Panc1 (cell line): ENCODE data around the gene PGBD1. TPM values are rescaled to one million over a fixed set of nuclear protein-coding genes. Genes with fewer than 3 reads are reported as not detected.

Experiments used
- ATAC-seq: fragments of 200-7000 bp; cut with Tn5 transposase; 2 replicates; pipeline ENCODE4 v1.9.1; 2020; ENCODE audit warnings: mild to moderate bottlenecking, moderate library complexity
- BruUV-seq: library from RNA; stranded (reverse); fragments of 400-500 nt; replicated peaks from 2 replicates; lab custom pipeline; 2021; lab: Mats Ljungman, UMichigan
- CTCF ChIA-PET: fragments of 300-600 bp; sonication (Branson Sonifier 250); formaldehyde crosslinking; loops from one replicate; lab custom pipeline; 2022; ENCODE audit warnings: antibody characterized with exemption; lab: Charles Lee
- POLR2A ChIA-PET: fragments of 300-600 bp; sonication (Branson Sonifier 250); formaldehyde crosslinking; loops from one replicate; lab custom pipeline; 2022; ENCODE audit warnings: antibody characterized with exemption; lab: Charles Lee
- DNase-seq: peaks from one replicate; pipeline ENCODE4 v3.0.0-alpha.2; 2010; ENCODE audit warnings: low read depth, low spot score
- H3K27ac ChIP-seq: 2 replicates; pipeline ENCODE4 v1.5.1; 2011; ENCODE audit warnings: mild to moderate bottlenecking, low read length, inconsistent platforms
- H3K27me3 ChIP-seq: fragments of 200-500 bp; sonication (Bioruptor generic); 2 replicates; pipeline ENCODE4 v1.6.0; 2014; ENCODE audit warnings: low read length, inconsistent platforms; ENCODE audit not compliant: control insufficient read depth, insufficient read depth
- H3K36me3 ChIP-seq: fragments of 200-500 bp; sonication (Bioruptor generic); 2 replicates; pipeline ENCODE4 v1.5.1; 2014; ENCODE audit warnings: inconsistent platforms, mild to moderate bottlenecking, low read length, moderate library complexity; ENCODE audit not compliant: control insufficient read depth, insufficient read depth
- H3K4me1 ChIP-seq: 2 replicates; pipeline ENCODE4 v1.5.1; 2011; ENCODE audit warnings: inconsistent platforms, mild to moderate bottlenecking, low read length, moderate library complexity; ENCODE audit not compliant: control insufficient read depth, insufficient read depth
- H3K4me3 ChIP-seq, 2 experiments: 2 replicates each; pipeline ENCODE4 v1.5.1; 2011 to 2012; ENCODE audit warnings: low read depth in 2 of 2, low read length in 2 of 2, mild to moderate bottlenecking in 2 of 2, inconsistent platforms in 1 of 2, moderate library complexity in 1 of 2
- H3K9me3 ChIP-seq: fragments of 200-500 bp; sonication (Bioruptor generic); 2 replicates; pipeline ENCODE4 v1.5.1; 2014; ENCODE audit warnings: low read depth, mild to moderate bottlenecking, inconsistent platforms, low read length, moderate library complexity; ENCODE audit not compliant: control insufficient read depth, insufficient read depth
- CTCF ChIP-seq: fragments of 450-650 bp; IDR thresholded peaks from 2 replicates; pipeline ENCODE4 v1.5.1; 2017; ENCODE audit warnings: mild to moderate bottlenecking
- POLR2AphosphoS5 ChIP-seq: IDR thresholded peaks from 2 replicates; pipeline ENCODE4 v1.6.1; 2012; ENCODE audit warnings: mild to moderate bottlenecking, low read depth, low read length, moderate library complexity
- REST ChIP-seq, 2 experiments: IDR thresholded peaks; 2 replicates each; pipeline ENCODE4 v1.6.1; 2011 to 2012; ENCODE audit warnings: low read depth in 2 of 2, control low read depth in 1 of 2, low read length in 1 of 2, mild to moderate bottlenecking in 1 of 2, moderate library complexity in 1 of 2; ENCODE audit not compliant: insufficient read depth in 1 of 2
- SIN3A ChIP-seq: IDR thresholded peaks from 2 replicates; pipeline ENCODE4 v1.6.1; 2012; ENCODE audit warnings: low read depth, mild to moderate bottlenecking, low read length, moderate library complexity, borderline replicate concordance; ENCODE audit not compliant: insufficient read depth
- TCF7L2 ChIP-seq: IDR thresholded peaks from 2 replicates; pipeline ENCODE4 v1.6.1; 2011; ENCODE audit warnings: mild to moderate bottlenecking, low read depth, low read length, inconsistent platforms
- in situ Hi-C: cut with HindIII; loops from 2 replicates; pipeline ENCODE4 v1.10.0; 2016; ENCODE audit warnings: low sequenced_read_pairs, low pct_unique_long_range_greater_than_20kb
- intact Hi-C: fragments of 100-400 bp; cut with micrococcal nuclease; formaldehyde crosslinking; loops from one replicate; pipeline ENCODE4 v1.10.0; 2022; ENCODE audit not compliant: unreplicated experiment
- total RNA-seq: library from RNA; stranded (reverse); gene quantifications from one replicate; pipeline ENCODE4 v1.2.1, GENCODE V29; 2021; ENCODE audit not compliant: unreplicated experiment

Gene PGBD1
- total RNA-seq, 1 experiment from 2014 or later: 7.6 TPM

GRCh38 chr6:28340310-28341095, 59.1 kb downstream of the PGBD1 start:
- Histone ChIP-seq H3K36me3 (no peaks in the 10 kb centered on the region; the same call in 1 of the 2 replicates), H3K4me1 (peaks cover 12% of the 10 kb centered on the region), H3K27me3 (no peaks in the 10 kb centered on the region), H3K4me3 (no peak overlapping the region), H3K9me3 (no peaks in the 10 kb centered on the region), H3K27ac (no peak overlapping the region)
- no TSS peak for BruUV-seq
- no peak for TF ChIP-seq REST (IDR thresholded peaks at IDR 0.05; ENCODE audit: insufficient read depth in 1 of 2, low read depth in 2 of 2, low read length in 1 of 2)
- no peak for TF ChIP-seq SIN3A
- TF ChIP-seq POLR2AphosphoS5: no peak
- no peak for TF ChIP-seq CTCF
- no peak for TF ChIP-seq TCF7L2
- DNase-seq (no peak), ATAC-seq (no peak)
- ChIA-PET CTCF (no interaction called here), POLR2A (interaction anchor here (0.5 kb wide), 1 partner anchor 313 kb away, joined by 3 read pairs; no protein-coding TSS in a partner anchor)
- in situ Hi-C loops: no loop called here
- intact Hi-C loops: no loop called here

- ATAC-seq (no peak), DNase-seq (no peak)
- TF ChIP-seq POLR2AphosphoS5: no peak
- no peak for TF ChIP-seq CTCF
- no peak for TF ChIP-seq REST (IDR thresholded peaks at IDR 0.05; ENCODE audit: insufficient read depth in 1 of 2, low read depth in 2 of 2, low read length in 1 of 2)
- TF ChIP-seq TCF7L2: no peak
- no peak for TF ChIP-seq SIN3A
- H3K4me3 ChIP-seq: no peak overlapping the region
- intact Hi-C loops (no loop called here), in situ Hi-C loops (no loop called here)
- no peaks in the 10 kb centered on the region for H3K9me3 ChIP-seq
- POLR2A ChIA-PET: no interaction called here
- no peak overlapping the region for H3K27ac ChIP-seq
- H3K27me3 ChIP-seq: no peaks in the 10 kb centered on the region
- BruUV-seq: no TSS peak
- H3K36me3 ChIP-seq: no peaks in the 10 kb centered on the region
- no peaks in the 10 kb centered on the region for H3K4me1 ChIP-seq
- CTCF ChIA-PET: no interaction called here
These were observed 62.7 kb downstream of the PGBD1 start for GRCh38 chr6:28343898-28344677.
